WTC11 (cell line): Measurements from ENCODE around the gene GALNT17. TPM values are rescaled to one million over a fixed set of nuclear protein-coding genes. Genes with fewer than 3 reads are reported as not detected.

Experiments used
- ATAC-seq: fragments of 200-7000 bp; cut with Tn5 transposase; 2 replicates; pipeline ENCODE4 v1.10.0; 2021; ENCODE audit warnings: mild to moderate bottlenecking, moderate library complexity
- CTCF ChIA-PET: fragments of 300-600 bp; sonication (Branson Sonifier 250); formaldehyde crosslinking; loops from one replicate; lab custom pipeline; 2021; ENCODE audit warnings: antibody characterized with exemption; lab: Charles Lee
- POLR2A ChIA-PET: fragments of 350-600 bp; sonication (Branson Sonifier 250); formaldehyde crosslinking; loops from one replicate; lab custom pipeline; 2021; ENCODE audit warnings: antibody characterized with exemption; lab: Charles Lee
- DNase-seq: peaks from one replicate; pipeline ENCODE4 v3.0.0; 2021; ENCODE audit warnings: low spot score
- H3K27ac Mint-ChIP-seq: 2 replicates; pipeline ENCODE4 v1.8.0; 2021; ENCODE audit warnings: mixed read lengths
- H3K27me3 Mint-ChIP-seq: 2 replicates; pipeline ENCODE4 v1.8.0; 2021; ENCODE audit warnings: low read depth, mild to moderate bottlenecking, moderate library complexity, mixed read lengths
- H3K36me3 Mint-ChIP-seq: 2 replicates; pipeline ENCODE4 v1.8.0; 2021; ENCODE audit warnings: mixed read lengths
- H3K4me1 Mint-ChIP-seq: 2 replicates; pipeline ENCODE4 v1.8.0; 2022; ENCODE audit warnings: mixed read lengths
- H3K4me3 Mint-ChIP-seq: 2 replicates; pipeline ENCODE4 v1.8.0; 2021; ENCODE audit warnings: mild to moderate bottlenecking, moderate library complexity, mixed read lengths
- H3K9me3 Mint-ChIP-seq: 2 replicates; pipeline ENCODE4 v1.8.0; 2021; ENCODE audit warnings: mixed read lengths
- CREB1 ChIP-seq: sonication (generic); formaldehyde crosslinking; IDR thresholded peaks from 2 replicates; pipeline ENCODE4 v1.8.0; 2023; ENCODE audit warnings: mild to moderate bottlenecking, missing genetic modification reagents
- CREM ChIP-seq: sonication (generic); formaldehyde crosslinking; IDR thresholded peaks from 2 replicates; pipeline ENCODE4 v1.8.1; 2022; ENCODE audit warnings: mild to moderate bottlenecking, missing genetic modification reagents, moderate library complexity
- CTCF ChIP-seq: fragments of 200-600 bp; IDR thresholded peaks from 2 replicates; pipeline ENCODE4 v1.8.0; 2022; ENCODE audit warnings: antibody characterized with exemption
- ERG ChIP-seq: fragments of 250-450 bp; sonication (Bioruptor Pico); IDR thresholded peaks from 2 replicates; pipeline ENCODE4 v1.8.0; 2021; ENCODE audit warnings: mild to moderate bottlenecking
- FOXJ3 ChIP-seq: sonication (generic); formaldehyde crosslinking; IDR thresholded peaks from 2 replicates; pipeline ENCODE4 v1.9.0; 2021; ENCODE audit warnings: missing genetic modification reagents, mild to moderate bottlenecking, borderline replicate concordance
- FOXK1 ChIP-seq: sonication (generic); formaldehyde crosslinking; IDR thresholded peaks from 2 replicates; pipeline ENCODE4 v1.8.0; 2022; ENCODE audit warnings: mild to moderate bottlenecking, moderate library complexity, missing genetic modification reagents
- FOXP1 ChIP-seq: sonication (generic); formaldehyde crosslinking; IDR thresholded peaks from 2 replicates; pipeline ENCODE4 v1.8.0; 2022; ENCODE audit warnings: missing genetic modification reagents, mild to moderate bottlenecking, moderate library complexity, borderline replicate concordance
- GABPB1 ChIP-seq: sonication (generic); formaldehyde crosslinking; IDR thresholded peaks from 2 replicates; pipeline ENCODE4 v1.8.1; 2023; ENCODE audit warnings: mild to moderate bottlenecking, missing genetic modification reagents
- HMGA2 ChIP-seq: fragments of 250-450 bp; sonication (Bioruptor Pico); IDR thresholded peaks from 2 replicates; pipeline ENCODE4 v1.4.0; 2021; ENCODE audit warnings: mild to moderate bottlenecking, moderate library complexity
- HMGXB4 ChIP-seq: sonication (generic); formaldehyde crosslinking; IDR thresholded peaks from 2 replicates; pipeline ENCODE4 v1.8.1; 2023; ENCODE audit warnings: mild to moderate bottlenecking, moderate library complexity, missing genetic modification reagents
- IRF2 ChIP-seq: sonication (generic); formaldehyde crosslinking; IDR thresholded peaks from 2 replicates; pipeline ENCODE4 v1.8.0; 2022; ENCODE audit warnings: low read depth, missing genetic modification reagents, borderline replicate concordance
- NFYB ChIP-seq: sonication (generic); formaldehyde crosslinking; conservative IDR thresholded peaks from 2 replicates; pipeline ENCODE4 v1.8.0; 2022; ENCODE audit warnings: low read depth, missing genetic modification reagents
- NR1H2 ChIP-seq: sonication (generic); formaldehyde crosslinking; IDR thresholded peaks from 2 replicates; pipeline ENCODE4 v1.9.0; 2021; ENCODE audit warnings: mild to moderate bottlenecking, moderate library complexity, missing genetic modification reagents
- PREB ChIP-seq: sonication (generic); formaldehyde crosslinking; IDR thresholded peaks from 2 replicates; pipeline ENCODE4 v1.8.1; 2022; ENCODE audit warnings: mild to moderate bottlenecking, missing genetic modification reagents, moderate library complexity, borderline replicate concordance
- RELA ChIP-seq: sonication (generic); formaldehyde crosslinking; IDR thresholded peaks from 2 replicates; pipeline ENCODE4 v1.8.1; 2022; ENCODE audit warnings: missing genetic modification reagents, mild to moderate bottlenecking, borderline replicate concordance
- SMAD3 ChIP-seq: sonication (generic); formaldehyde crosslinking; IDR thresholded peaks from 2 replicates; pipeline ENCODE4 v1.8.0; 2022; ENCODE audit warnings: missing genetic modification reagents, mild to moderate bottlenecking, borderline replicate concordance
- SMAD4 ChIP-seq: sonication (generic); formaldehyde crosslinking; IDR thresholded peaks from 2 replicates; pipeline ENCODE4 v1.8.0; 2022; ENCODE audit warnings: mild to moderate bottlenecking, missing genetic modification reagents
- SP1 ChIP-seq: sonication (generic); formaldehyde crosslinking; conservative IDR thresholded peaks from 2 replicates; pipeline ENCODE4 v1.8.1; 2022; ENCODE audit warnings: missing genetic modification reagents
- TCF7 ChIP-seq: sonication (generic); formaldehyde crosslinking; IDR thresholded peaks from 2 replicates; pipeline ENCODE4 v1.8.0; 2022; ENCODE audit warnings: mild to moderate bottlenecking, low read depth, missing genetic modification reagents, moderate library complexity
- TP53 ChIP-seq: sonication (generic); formaldehyde crosslinking; IDR thresholded peaks from 2 replicates; pipeline ENCODE4 v1.8.1; 2023; ENCODE audit warnings: mild to moderate bottlenecking, missing genetic modification reagents
- USF2 ChIP-seq: sonication (generic); formaldehyde crosslinking; IDR thresholded peaks from 2 replicates; pipeline ENCODE4 v1.8.1; 2023; ENCODE audit warnings: mild to moderate bottlenecking, missing genetic modification reagents, moderate library complexity
- ZBTB21 ChIP-seq: sonication (generic); formaldehyde crosslinking; IDR thresholded peaks from 2 replicates; pipeline ENCODE4 v1.8.1; 2023; ENCODE audit warnings: mild to moderate bottlenecking, missing genetic modification reagents, borderline replicate concordance
- ZNF138 ChIP-seq: sonication (generic); formaldehyde crosslinking; conservative IDR thresholded peaks from 2 replicates; pipeline ENCODE4 v1.8.1; 2022; ENCODE audit warnings: mild to moderate bottlenecking, moderate library complexity, missing genetic modification reagents
- ZNF219 ChIP-seq: sonication (generic); formaldehyde crosslinking; IDR thresholded peaks from 2 replicates; pipeline ENCODE4 v1.8.0; 2023; ENCODE audit warnings: missing genetic modification reagents, mild to moderate bottlenecking, borderline replicate concordance
- ZNF263 ChIP-seq: sonication (generic); formaldehyde crosslinking; IDR thresholded peaks from 2 replicates; pipeline ENCODE4 v1.8.1; 2022; ENCODE audit warnings: low read depth, mild to moderate bottlenecking, moderate library complexity, missing genetic modification reagents
- ZNF512 ChIP-seq: sonication (generic); formaldehyde crosslinking; IDR thresholded peaks from 2 replicates; pipeline ENCODE4 v1.8.1; 2022; ENCODE audit warnings: missing genetic modification reagents, borderline replicate concordance
- ZNF671 ChIP-seq: fragments of 250-450 bp; sonication (Bioruptor Pico); IDR thresholded peaks from 2 replicates; pipeline ENCODE4 v1.8.0; 2021; ENCODE audit warnings: mild to moderate bottlenecking
- total RNA-seq: library from RNA; stranded (reverse); gene quantifications from 3 replicates; pipeline ENCODE4 v1.2.3, GENCODE V29; 2021

Gene GALNT17
- total RNA-seq, 1 experiment from 2014 or later: 61.1 TPM

- no peak for DNase-seq
- POLR2A ChIA-PET: no interaction called here
- peaks cover 20% of the 10 kb centered on the region for H3K9me3 Mint-ChIP-seq
- peaks cover 42% of the 10 kb centered on the region for H3K36me3 Mint-ChIP-seq
- no peaks in the 10 kb centered on the region for H3K4me1 Mint-ChIP-seq
- no peaks in the 10 kb centered on the region for H3K27me3 Mint-ChIP-seq
- ATAC-seq: no peak
- TF ChIP-seq ZNF219 (CRISPR knock-in tag) (no peak), ZNF512 (CRISPR knock-in tag) (no peak), CTCF (no peak), PREB (no peak), TP53 (CRISPR knock-in tag) (no peak), TCF7 (CRISPR knock-in tag) (no peak), FOXP1 (CRISPR knock-in tag) (no peak), IRF2 (CRISPR knock-in tag) (no peak), FOXK1 (CRISPR knock-in tag) (no peak)
- H3K27ac Mint-ChIP-seq: no peak overlapping the region
- H3K4me3 Mint-ChIP-seq: no peak overlapping the region
- CTCF ChIA-PET: no interaction called here
Measured at GRCh38 chr7:71661671-71662224, 529.8 kb downstream of the GALNT17 start.

- ATAC-seq: no peak
- H3K27me3 Mint-ChIP-seq: no peaks in the 10 kb centered on the region
- peaks cover 20% of the 10 kb centered on the region for H3K9me3 Mint-ChIP-seq
- no peak overlapping the region for H3K4me3 Mint-ChIP-seq
- H3K27ac Mint-ChIP-seq: no peak overlapping the region
- TF ChIP-seq TCF7 (CRISPR knock-in tag): no peak
- TF ChIP-seq FOXJ3: no peak
- no peak for TF ChIP-seq ZNF138 (CRISPR knock-in tag)
- no peak for TF ChIP-seq SMAD4
- TF ChIP-seq CREM (CRISPR knock-in tag): no peak
- TF ChIP-seq ZNF263 (CRISPR knock-in tag): no peak
- no peak for TF ChIP-seq GABPB1 (CRISPR knock-in tag)
- TF ChIP-seq ZBTB21 (CRISPR knock-in tag): no peak
- no peak for TF ChIP-seq CREB1 (CRISPR knock-in tag)
- TF ChIP-seq USF2 (CRISPR knock-in tag): no peak
- no peak for TF ChIP-seq SMAD3
- no peak for TF ChIP-seq ERG (CRISPR knock-in tag)
- no peak for TF ChIP-seq NR1H2
- no peak for TF ChIP-seq SP1
- no peak for TF ChIP-seq NFYB (CRISPR knock-in tag)
- TF ChIP-seq RELA (CRISPR knock-in tag): no peak
- TF ChIP-seq HMGA2 (CRISPR knock-in tag): no peak
- TF ChIP-seq ZNF219 (CRISPR knock-in tag): no peak
- no peak for TF ChIP-seq ZNF671 (CRISPR knock-in tag)
- no peak for TF ChIP-seq HMGXB4 (CRISPR knock-in tag)
- TF ChIP-seq, all 79 proteins: peak for 0
- DNase-seq: no peak
- peaks cover 29% of the 10 kb centered on the region for H3K36me3 Mint-ChIP-seq
- POLR2A ChIA-PET: no interaction called here
- H3K4me1 Mint-ChIP-seq: peaks cover 5% of the 10 kb centered on the region
- CTCF ChIA-PET: no interaction called here
Measured at GRCh38 chr7:71665716-71666115, 533.8 kb downstream of the GALNT17 start.
